Skin of body (tissue), 2 donors: ENCODE results near the gene KYAT1. TPM values are rescaled to one million over a fixed set of nuclear protein-coding genes. Genes with fewer than 3 reads are reported as not detected.

Experiments
- DNase-seq: peaks from one replicate; lab custom pipeline; 2025; lab: John Stamatoyannopoulos, UW
- total RNA-seq: library from RNA; depleted of rRNA; stranded (reverse); fragments of >200 nt; gene quantifications from one replicate; pipeline ENCODE4 v1.2.3, GENCODE V29; 2014

KYAT1 gene
- total RNA-seq, 1 donor from 2014 or later, result 3.4 TPM

DNA sequence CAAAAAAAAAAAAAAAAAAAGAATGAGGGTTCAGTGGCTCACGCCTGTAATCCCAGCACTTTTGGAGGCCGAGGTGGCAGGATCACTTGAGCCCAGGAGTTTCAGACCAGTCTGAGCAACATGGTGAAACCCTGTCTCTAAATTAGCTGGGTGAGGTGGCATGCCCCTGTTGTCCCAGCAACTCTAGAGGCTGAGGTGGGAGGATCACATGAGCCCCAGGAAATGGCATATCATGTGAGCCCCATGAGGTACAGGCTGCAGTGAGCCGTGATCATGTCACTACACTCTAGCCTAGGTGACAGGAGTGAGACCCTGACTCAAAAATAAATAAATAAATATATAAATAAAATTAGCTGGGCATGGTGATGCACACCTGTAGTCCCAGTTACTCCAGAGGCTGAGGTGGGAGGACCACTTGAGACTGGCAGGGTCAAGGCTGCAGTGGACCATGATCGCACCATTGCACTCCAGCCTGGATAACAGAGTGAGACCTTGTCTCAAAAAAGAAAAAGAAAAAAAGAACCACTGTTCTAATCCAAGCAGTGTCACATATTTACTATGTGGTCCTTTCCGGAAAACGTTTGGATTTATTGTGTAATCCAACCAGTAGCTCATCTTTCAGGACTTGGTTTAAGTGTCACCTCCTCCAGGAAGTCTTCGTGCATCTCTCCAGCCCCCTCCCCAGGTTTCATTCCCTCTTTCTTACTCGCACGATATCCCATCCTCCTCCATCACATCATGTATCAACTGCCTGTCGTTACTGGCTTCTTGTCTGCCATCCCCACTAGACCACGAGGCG lies 39.9 kb downstream of the KYAT1 start:
- DNase-seq, result no peak

DNA sequence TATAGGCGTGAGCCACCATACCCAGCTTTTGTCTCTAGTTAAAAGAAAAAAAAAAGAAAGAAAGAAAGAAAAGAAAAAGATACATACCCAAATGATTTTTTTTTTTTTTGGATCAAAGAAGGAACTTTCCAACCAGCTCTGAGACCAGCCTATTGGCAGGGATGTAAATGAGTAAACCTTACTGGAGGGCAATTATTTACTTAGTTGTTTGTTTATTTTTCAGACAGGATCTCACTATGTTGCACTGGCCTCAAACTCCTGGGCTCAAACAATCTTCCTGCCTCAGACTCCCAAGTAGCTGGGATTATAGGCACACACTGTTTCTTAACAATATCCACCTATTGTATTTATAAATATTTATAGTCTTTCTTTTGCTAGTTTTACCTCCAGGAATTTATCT lies 41.2 kb downstream of the KYAT1 start:
- DNase-seq, result no peak

DNA sequence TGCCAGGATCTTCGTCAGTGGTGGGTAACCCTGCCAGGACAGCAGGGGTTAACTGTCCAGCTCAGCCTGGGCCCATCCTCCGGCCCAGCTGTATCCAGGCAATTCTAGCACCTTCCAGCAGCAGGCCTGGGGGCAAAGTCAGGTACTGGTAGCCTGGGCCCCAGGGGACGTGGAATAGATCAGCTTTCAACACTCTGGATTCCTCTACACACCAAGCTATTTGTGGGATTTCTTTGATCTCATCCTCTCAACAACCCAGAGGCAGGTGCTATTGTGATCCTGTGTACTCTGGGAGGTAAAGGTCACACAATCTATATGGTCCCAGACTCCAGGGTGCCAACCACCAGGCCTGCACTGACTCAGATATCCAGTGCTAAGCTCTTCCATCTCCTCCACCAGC lies 43.4 kb downstream of the KYAT1 start:
- no peak for DNase-seq

DNA sequence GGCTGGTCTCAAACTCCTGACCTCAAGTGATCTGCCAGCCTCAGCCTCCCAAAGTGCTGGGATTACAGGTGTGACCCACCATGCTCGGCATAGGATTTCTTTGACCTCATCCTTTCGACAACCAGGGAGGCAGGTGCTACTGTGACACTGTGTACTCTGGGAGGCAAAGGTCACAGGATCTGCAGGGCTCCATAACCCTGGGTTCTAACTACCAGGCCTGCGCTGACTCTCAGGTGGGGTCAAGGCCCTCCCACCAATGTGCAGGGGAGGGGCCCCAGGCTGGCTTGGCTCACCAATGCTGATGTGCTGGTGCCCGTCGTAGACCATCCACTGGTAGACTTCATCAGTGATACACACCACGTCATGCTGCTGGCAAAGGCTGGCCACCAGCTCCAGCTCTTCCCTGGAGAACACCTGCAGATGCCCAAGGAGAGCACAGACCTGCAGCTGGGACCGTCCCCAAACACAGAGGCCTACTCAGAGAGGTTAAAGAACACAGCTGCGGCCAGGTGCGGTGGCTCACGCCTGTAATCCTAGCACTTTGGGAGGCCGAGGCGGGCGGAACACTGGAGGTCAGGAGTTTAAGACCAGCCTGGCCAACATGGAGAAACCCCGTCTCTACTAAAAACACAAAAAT lies 45.1 kb downstream of the KYAT1 start:
- no peak for DNase-seq

DNA sequence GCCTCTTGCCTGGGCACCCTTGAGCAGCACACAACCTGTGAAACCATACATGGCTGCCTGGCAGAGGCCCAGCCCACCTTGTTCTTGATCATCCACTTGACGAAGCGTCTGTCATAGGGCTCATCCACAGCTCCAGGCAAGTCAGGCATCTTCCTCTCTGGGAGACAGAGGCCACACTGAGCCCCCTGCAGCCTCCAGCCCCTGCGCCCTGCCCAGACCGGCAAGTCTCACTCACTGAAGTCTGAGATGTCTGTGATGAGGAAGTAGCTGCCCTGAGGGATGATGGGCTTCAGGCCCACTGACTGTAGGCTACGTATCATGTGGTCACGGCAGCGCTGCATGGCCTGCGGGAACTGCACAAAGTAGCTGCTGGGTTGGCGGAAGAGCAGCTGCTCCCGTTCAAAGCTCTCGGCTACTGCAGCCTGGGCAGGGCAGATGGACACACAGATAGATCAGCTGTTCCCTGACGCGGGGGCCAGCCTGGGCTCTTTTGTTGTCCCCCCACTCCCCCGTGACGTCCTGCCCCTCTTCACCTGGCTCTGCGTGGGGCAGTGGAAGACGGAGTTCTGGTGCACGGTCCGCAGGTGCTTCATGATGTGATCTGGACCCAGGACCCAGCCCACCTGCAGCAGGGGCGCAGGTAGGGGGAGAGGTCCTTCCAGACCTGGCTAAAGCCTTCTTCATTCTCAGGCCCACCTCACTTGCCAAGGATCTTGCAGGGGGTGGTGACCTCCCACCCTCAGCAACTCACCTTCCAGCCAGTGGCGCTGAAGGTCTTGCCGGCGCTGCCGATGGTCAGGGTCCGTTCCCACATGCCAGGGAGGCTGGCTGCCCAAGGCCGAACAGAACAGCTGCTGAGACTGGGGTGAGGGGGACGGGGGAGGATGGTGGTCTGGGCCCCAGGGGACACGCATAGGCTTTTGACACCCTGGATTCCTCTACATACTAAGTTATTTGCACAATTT lies 46.2 kb downstream of the KYAT1 start:
- DNase-seq, result no peak

DNA sequence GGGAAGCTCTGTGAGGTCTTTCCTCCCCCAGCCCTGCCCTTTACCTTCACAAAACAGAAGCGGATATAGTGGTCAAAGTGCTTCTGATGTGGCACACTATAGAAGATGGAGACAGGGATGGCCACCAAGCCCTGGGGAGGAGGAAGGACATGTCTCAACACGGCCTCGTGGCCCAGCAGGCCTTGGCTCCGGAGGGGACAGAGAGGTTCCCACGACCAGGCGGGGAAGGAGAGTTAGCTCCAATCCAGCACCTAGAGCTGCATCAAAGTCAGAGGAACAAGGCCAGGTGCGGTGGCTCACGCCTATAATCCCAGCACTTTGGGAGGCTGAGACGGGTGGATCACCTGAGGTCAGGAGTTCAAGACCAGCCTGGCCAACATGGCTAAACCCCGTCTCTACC lies 48.1 kb downstream of the KYAT1 start:
- DNase-seq, result no peak

DNA sequence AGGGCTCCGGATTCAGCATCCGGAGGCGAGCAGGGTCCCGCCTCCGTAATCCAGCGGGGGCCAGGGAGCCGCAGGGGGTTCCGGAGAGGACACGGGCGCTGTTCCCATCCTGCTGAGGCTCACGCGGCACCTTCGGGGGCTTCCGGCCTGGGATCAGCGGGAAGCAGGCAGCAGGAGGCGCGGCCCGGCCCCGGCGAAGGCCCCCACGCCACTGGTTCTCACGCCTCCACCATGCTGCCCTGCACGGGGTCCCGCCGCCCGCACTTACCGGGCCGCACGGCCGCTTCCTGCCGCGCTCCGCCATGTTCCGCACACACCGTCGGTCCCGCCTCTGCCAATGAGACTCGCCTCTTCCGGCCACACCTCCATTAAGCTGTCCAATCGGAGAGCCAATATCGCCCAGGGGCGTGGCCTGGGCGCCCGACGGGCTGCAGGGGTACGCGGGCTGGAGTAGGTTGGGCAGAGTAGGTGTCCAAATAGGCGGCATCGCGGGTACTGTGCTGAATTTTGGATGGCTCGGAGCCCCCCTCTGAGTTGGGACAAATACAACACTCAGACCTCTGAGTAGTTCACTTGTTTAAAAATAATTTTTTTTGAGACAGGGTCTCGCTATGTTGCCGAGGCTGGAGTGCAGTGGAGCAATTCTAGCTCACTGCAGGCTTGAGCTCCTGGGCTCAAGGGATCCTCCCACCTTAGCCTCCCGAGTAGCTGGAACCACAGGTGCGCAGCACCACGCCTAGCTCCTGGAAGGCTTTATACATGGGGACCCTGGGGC lies 52.1 kb downstream of the KYAT1 start, which contains the start of gene SPOUT1:
TSS of gene SPOUT1 (minus strand) at position 318 of the 775 bp plus-strand sequence. CDS start at position 304, 14 bp downstream.
- peak; percentile 75 for DNase-seq

DNA sequence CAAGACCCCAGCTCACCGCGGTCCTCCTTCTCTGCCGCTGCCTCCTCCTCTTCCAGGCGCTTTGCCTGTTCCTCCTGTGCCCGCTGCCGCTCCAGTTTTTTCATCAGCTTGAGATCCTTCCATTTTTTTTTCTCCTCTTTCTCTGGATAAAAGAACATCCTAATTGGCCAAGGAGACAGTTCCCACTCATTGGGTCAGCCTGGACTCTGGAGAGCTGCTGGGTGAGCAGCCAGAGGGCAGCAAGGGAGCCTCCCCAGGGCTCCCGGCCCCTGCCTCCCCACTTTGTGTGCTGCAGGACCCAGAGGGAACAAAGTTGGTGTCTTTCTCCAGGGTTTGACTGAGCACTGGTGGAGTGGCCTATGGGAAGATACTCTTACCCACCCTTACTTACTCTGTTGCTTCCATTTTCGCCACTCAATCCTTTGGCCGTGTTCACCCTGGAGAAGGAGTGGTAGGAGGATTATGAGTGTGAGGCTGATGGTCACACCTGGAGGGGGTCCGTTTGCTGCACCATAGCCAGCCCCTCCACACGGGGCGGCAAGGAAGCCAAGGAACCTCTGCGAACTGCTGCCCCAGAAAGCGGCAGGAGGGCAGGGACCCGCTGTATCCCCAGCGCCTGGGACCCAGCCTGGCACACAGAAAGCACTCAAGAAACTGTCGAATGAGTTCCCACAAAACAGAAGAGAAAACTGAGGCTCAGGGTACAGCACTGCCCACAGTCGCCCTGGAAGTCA lies 52.9 kb downstream of the KYAT1 start:
- DNase-seq, result no peak

DNA sequence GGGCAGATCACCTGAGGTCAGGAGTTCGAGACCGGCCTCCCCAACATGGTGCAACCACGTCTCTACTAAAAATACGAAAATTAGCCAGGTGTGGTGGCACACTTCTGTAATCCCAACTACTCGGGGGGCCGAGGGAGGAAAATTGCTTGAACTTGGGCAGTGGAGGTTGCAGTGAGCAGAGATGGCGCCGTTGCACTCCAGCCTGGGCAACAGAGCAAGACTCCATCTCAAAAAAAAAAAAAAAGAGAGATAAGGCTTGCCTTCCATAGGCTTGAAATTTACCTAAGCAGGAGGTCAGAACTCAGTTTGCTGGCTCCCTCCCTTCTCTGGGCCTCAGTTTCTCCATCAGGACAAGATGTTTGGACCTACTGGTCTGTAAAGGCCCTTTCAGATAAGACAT lies 53.5 kb downstream of the KYAT1 start:
- DNase-seq, result no peak

DNA sequence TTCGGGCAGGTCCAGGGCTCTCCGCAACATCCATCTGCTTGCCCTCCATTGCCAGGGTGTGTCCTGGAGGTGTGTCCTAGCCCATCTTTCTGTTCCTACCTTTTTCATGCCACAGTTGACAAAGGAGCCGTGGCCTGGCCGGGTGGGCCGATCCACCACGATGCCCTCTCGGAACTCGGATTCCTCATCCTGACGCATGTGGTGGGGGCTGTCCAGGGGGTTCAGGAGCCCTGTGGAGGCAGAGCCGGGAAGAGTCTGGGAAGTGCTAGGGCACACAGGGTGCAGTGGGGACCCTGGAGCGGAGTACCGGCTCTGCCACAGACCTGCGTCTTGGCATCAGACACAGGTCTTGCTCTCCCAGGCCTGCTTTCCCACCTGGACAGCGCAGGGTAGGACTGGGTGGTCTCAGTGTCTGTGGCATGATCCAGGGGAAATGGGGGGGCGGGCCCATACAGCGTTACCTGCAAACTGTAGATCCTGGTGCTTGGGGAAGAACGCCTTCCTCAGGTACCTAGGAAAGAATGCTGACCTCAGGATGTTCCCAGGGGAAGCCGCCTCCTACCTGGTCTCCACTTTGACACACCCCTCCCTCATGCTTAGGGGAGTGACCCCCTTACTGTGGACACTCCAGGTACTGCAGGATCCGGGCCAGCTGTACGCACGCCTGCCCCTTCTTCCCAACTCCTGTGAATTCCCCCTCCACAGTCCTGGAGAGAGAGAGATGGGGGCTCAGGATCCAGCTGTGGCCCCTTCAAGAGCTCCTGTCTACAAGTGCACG lies 55.6 kb downstream of the KYAT1 start:
- DNase-seq, result no peak

DNA sequence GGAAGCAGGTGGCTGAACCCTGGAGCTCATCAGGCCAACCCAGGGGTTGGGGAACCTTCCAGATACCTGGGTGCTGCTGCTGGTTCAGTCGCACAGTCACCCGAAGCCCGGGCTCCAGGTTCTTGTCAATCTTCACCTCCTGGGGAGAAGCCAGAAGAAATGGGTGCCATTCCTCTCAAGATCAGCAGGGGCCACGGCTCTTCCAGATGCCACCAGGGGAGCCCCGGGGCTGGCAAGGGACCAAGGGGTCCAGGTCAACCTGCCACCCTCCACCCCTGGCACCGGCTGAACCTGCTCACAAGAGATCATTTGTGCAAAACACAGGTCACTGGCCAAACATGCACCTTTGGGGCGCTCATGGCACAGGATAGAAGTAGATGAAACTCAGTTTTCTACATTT lies 56.8 kb downstream of the KYAT1 start:
- DNase-seq, result no peak

DNA sequence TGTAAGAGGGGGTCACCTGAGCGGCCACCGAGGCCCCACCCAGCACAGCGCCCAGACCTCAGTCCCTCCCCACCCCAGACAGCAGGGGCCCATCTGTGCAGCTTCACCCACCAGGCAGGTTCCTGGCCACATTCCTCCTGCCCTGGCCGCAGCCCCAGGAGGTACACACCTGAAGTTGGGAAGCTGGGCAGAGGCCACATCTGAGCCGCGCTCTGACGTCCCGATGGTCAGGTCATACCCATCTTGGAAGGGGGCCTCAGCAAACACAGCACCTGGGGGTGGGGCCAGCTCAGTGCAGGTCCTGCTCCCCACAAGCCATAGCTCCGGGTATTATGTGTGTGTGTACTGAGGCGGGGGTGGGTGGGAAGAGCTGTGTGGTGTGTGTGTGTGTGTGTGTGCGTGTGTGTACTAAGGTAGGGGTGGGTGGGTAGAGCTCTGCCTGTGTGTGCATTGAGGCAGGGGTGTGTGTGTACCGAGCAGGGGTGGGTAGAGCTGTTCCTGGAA lies 57.8 kb downstream of the KYAT1 start:
- DNase-seq, result no peak

DNA sequence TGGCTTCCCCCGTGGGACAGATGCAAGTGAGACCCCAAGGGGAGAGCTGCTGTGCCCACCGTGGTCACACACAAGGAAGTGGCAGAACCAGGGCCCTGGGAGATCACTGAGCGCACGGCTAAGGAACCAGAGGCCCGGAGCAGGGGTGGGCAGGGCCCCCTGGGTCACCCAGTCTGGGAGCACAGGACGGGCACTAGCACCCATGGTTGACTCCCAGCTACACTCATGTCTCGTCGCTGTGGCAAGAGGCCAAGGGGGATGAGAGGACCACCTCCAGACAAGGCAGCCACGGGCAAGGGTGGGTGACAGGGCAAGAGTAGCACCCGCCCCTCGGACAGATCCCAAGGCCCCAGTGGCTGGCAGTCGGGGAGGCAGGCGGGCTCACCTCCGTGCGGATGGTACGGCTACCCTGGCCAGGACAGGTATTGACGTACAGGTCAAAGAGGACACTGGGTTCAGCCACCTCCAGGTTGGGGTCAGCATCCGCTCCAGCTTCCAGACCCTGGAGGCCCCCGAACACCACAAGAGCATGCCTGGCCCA lies 58.3 kb downstream of the KYAT1 start:
- no peak for DNase-seq

DNA sequence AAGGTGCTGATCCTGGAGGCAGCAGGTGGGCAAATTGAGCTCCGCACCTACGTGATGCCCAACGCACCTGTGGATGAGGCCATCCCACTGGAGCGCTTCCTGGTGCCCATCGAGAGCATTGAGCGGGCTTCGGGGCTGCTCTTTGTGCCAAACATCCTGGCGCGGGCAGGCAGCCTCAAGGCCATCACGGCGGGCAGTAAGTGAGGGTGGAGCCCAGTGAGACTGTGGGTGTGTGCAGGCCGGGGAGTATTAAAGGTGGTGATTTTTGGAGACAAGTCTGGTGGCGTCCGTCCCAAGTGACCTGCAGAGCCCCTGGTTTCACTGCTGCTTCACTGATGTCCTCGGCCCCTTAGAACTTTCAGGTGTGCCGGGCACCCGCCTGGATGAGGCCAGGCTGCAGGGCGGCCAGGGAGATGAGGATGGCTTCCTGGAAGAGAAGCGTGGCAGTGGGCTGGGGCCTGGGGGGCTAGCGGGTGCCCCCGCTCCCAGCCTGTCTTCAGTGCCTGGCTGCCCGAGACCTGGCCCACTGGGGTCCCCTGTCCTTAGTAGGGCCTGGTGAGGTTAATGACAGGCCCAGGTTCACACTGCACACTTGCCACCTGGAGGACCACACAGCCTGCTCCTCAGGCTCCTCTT lies 59.2 kb downstream of the KYAT1 start:
- no peak for DNase-seq

DNA sequence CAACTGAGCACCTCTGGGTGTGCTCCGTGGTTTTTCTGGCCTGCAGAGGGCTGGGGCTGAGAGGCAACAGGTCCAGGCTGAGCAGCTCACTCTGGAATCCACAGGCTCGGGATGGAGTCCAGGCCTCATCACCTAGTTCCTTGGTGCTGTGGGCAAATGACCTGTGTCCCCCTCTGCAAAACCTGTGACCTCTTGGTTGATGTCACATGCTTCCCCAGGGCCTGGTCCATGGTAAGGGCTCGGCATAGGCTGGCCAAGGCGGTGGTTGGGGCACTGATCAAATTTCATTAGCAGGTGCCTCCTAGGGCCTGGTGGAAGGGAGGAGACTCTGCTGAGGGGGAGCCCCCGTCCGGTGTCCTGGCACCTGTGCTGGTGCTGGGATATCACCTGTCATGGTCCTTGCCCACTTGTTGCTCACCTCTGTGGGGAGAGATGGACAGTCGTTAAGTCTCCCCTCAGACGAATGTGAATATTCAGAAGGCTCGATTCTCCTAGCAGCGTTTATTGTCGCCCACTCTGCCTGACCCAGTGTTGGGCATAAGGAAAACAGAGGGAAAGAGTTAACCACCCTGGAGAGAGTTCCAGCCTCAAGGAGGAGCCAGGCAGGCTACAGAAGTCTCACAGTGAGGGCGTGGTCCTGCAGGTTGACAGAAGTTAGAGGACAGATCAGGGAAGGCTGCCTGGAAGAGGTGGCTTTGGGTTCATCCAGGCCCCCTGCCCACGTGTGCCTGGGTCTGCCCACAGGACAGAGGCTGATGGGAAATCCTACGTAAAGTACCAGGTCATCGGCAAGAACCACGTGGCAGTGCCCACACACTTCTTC lies 60.0 kb downstream of the KYAT1 start:
- no peak for DNase-seq

DNA sequence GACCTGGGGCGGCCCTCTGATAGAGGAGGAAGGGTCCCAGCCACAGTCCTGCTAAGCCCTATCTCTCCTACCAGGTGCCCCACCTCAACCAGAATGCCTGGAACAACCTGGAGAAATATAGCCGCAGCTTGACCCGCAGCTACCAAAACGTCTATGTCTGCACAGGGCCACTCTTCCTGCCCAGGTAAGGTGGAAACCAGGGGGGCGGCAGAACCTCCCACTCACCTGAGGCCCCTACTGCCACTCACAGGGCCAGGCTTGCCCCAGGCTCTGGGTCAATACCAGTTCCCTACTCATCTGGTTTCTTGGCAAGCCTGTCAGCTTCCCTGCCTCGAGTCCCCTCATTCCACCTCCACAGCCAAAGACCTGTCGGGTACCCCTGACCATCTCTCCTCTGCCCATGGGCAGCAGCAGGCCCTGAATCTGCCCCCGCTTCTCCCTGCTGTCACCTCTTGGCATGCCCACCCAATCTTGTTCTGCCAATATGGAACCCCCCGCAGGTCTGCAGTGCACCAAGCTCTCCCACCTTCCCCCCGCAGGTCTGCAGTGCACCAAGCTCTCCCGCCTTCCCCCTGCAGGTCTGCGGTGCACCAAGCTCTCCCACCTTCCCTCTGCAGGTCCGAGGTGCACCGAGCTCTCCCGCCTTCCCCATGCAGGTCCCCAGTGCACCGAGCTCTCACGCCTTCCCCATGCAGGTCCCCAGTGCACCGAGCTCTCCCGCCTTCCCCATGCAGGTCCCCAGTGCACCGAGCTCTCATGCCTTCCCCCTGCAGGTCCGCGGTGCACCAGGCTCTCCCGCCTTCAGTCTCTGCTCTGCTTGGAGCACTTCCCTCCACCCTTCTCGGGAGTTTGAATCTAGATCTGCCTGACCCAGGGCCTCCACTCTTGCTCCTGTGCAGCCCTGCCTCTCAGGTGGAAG lies 60.8 kb downstream of the KYAT1 start:
- DNase-seq, result no peak
